Mesenteric fat pad (tissue), 1 donor: ENCODE results near the gene ATP5MK. TPM values are rescaled to one million over a fixed set of nuclear protein-coding genes. Genes with fewer than 3 reads are reported as not detected.
"Not testable (repeated sequence)": the region's sequence is repeated elsewhere in the genome, so short reads cannot be mapped to it uniquely, and the experiment has no call there.

Source experiments
- DNase-seq: peaks from one replicate; pipeline ENCODE4 v3.0.0-alpha.2; 2020; ENCODE audit warnings: low spot score
- microRNA-seq: library from miRNA; unstranded; fragments of <30 nt; microRNA quantifications from one replicate; pipeline ENCODE4 v1.2.0, GENCODE V29; 2020; ENCODE audit warnings: borderline number of aligned reads
- total RNA-seq: library from RNA; stranded (reverse); fragmentation: NEBNext Ultra II Directional; extraction: Animal tissue kit (Norgen Biotek cat#: 25700); gene quantifications from one replicate; pipeline ENCODE4 v1.2.1, GENCODE V29; 2021
- donor health status: DM: yes; HTN: yes; CAD: no.

ATP5MK gene
- total RNA-seq, 1 donor from 2014 or later: 348 TPM

GRCh38 chr10:103397191-103397825 lies 1.0 kb upstream of the ATP5MK start:
- no peak for DNase-seq

- no peak for DNase-seq
These were observed 463 bp upstream of the ATP5MK start for GRCh38 chr10:103396789-103397087.

GRCh38 chr10:103395754-103396066 lies 565 bp downstream of the ATP5MK start:
- no peak for DNase-seq

GRCh38 chr10:103394180-103394579 lies 2.1 kb downstream of the ATP5MK start:
- DNase-seq: no peak

- no peak for DNase-seq
These were observed 13.5 kb downstream of the ATP5MK start for GRCh38 chr10:103382769-103383168.

- no peak for DNase-seq
These were observed 22.0 kb downstream of the ATP5MK start for GRCh38 chr10:103374263-103374662.

- no peak for DNase-seq
These were observed 22.7 kb downstream of the ATP5MK start for GRCh38 chr10:103373544-103373943.

GRCh38 chr10:103367782-103368518 lies 28.3 kb downstream of the ATP5MK start, which contains the start of gene TAF5:
Gene TAF5 (plus strand): TSS chr10:103367976. CDS start chr10:103367990, 14 bp downstream.
- DNase-seq: peak; percentile 95

GRCh38 chr10:103367379-103367781 lies 28.9 kb downstream of the ATP5MK start:
- no peak for DNase-seq

- DNase-seq: not testable (repeated sequence)
These were observed 35.5 kb downstream of the ATP5MK start for GRCh38 chr10:103360791-103361190.

GRCh38 chr10:103359493-103359892 lies 36.8 kb downstream of the ATP5MK start:
- DNase-seq: not testable (repeated sequence)

GRCh38 chr10:103355906-103356599 lies 40.2 kb downstream of the ATP5MK start:
- DNase-seq: no peak

GRCh38 chr10:103354567-103354966 lies 41.7 kb downstream of the ATP5MK start:
- not testable (repeated sequence) for DNase-seq

GRCh38 chr10:103353281-103353680 lies 43.0 kb downstream of the ATP5MK start:
- no peak for DNase-seq

- peak; percentile 92 for DNase-seq
These were observed 45.6 kb downstream of the ATP5MK start, which contains the start of gene PCGF6 for GRCh38 chr10:103350517-103351260. Gene PCGF6 (minus strand): TSS chr10:103351140. CDS start chr10:103351066, 74 bp downstream.

- DNase-seq: peak; percentile 14
These were observed 46.1 kb downstream of the ATP5MK start for GRCh38 chr10:103350175-103350516.

Small RNA genes within 50 kb of the gene (microRNA-seq; reads per million reads assigned to microRNA genes)
- 1,146 reads per million, percentile 80 among the genes with 10 or more reads in this experiment for gene MIR1307

Other genes with a start within 250 kb of the ATP5MK start
- gene NT5C2, start 203.2 kb downstream of the ATP5MK start, total RNA-seq: 56.5 TPM
- gene RPEL1, start 150.6 kb downstream of the ATP5MK start, total RNA-seq: not detected
- gene INA, start 119.3 kb downstream of the ATP5MK start, total RNA-seq: not detected
- 11.0 TPM for gene PCGF6, start 45.3 kb downstream of the ATP5MK start, total RNA-seq
- 2.3 TPM for gene TAF5, start 28.5 kb downstream of the ATP5MK start, total RNA-seq
- gene PDCD11, start 151 bp upstream of the ATP5MK start, total RNA-seq: 32.2 TPM
- gene CALHM2, start 55.9 kb upstream of the ATP5MK start, total RNA-seq: 40.3 TPM
- not detected for gene CALHM1, start 62.4 kb upstream of the ATP5MK start, total RNA-seq
- gene CALHM3, start 82.8 kb upstream of the ATP5MK start, total RNA-seq: not detected
- 0.13 TPM for gene NEURL1, start 97.2 kb upstream of the ATP5MK start, total RNA-seq